Mesothelial cell of epicardium (in vitro differentiated cells): ENCODE measurements around the gene GOLGB1. TPM values are rescaled to one million over a fixed set of nuclear protein-coding genes. Genes with fewer than 3 reads are reported as not detected.

Source experiments
- DNase-seq, 2 experiments: peaks; one replicate each; pipeline ENCODE4 v3.0.0; 2021; ENCODE audit warnings: low spot score in 2 of 2; ENCODE audit not compliant: unreplicated experiment in 2 of 2
- H3K27ac Mint-ChIP-seq: 2 replicates; pipeline ENCODE4 v1.8.0; 2021; ENCODE audit warnings: mixed read lengths
- H3K27me3 Mint-ChIP-seq: 2 replicates; pipeline ENCODE4 v1.8.0; 2021; ENCODE audit warnings: low read depth, mixed read lengths
- H3K36me3 Mint-ChIP-seq: 2 replicates; pipeline ENCODE4 v1.8.0; 2021; ENCODE audit warnings: mixed read lengths
- H3K4me1 Mint-ChIP-seq: 2 replicates; pipeline ENCODE4 v1.8.0; 2021; ENCODE audit warnings: mixed read lengths
- H3K4me3 Mint-ChIP-seq: 2 replicates; pipeline ENCODE4 v1.8.0; 2021; ENCODE audit warnings: mild to moderate bottlenecking, moderate library complexity, mixed read lengths
- H3K9me3 Mint-ChIP-seq: 2 replicates; pipeline ENCODE4 v1.8.0; 2021; ENCODE audit warnings: mixed read lengths
- total RNA-seq: library from RNA; stranded (reverse); gene quantifications from 3 replicates; pipeline ENCODE4 v1.2.1, GENCODE V29; 2021
- TF ChIP-seq, protein P1 (sequence below): fragments of 200-600 bp; sonication (generic); IDR thresholded peaks from one replicate; pipeline ENCODE4 v1.5.0; 2021; ENCODE audit warnings: antibody characterized with exemption; ENCODE audit not compliant: unreplicated experiment

Gene GOLGB1
- total RNA-seq, 1 donor from 2014 or later, result 79.4 TPM

DNA sequence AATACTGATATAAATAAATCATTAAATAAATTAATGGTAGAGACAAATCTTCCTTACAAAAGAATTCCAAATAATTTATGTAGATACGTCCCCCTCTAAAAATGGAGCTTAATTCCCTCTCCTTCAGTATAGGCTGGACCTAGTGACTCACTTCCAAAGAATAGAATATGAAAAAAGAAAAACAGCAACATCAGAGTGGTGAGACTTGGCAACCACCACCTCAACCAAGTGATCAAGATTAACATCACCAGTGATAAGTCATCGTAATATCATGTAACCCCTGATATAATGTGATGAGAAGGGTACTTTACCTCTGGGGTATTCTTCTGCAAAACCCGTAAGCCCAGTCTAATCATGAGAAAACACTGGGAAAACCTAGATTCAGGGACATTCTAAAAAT is 13.4 kb downstream of the GOLGB1 start:
- Mint-ChIP-seq H3K9me3 (no peaks in the 10 kb centered on the region), H3K4me3 (no peak overlapping the region), H3K36me3 (peaks cover 7% of the 10 kb centered on the region), H3K4me1 (peaks cover 17% of the 10 kb centered on the region), H3K27ac (peak overlapping the region; percentile 60), H3K27me3 (no peaks in the 10 kb centered on the region)
- DNase-seq, result no peak
- TF ChIP-seq, protein P1, sequence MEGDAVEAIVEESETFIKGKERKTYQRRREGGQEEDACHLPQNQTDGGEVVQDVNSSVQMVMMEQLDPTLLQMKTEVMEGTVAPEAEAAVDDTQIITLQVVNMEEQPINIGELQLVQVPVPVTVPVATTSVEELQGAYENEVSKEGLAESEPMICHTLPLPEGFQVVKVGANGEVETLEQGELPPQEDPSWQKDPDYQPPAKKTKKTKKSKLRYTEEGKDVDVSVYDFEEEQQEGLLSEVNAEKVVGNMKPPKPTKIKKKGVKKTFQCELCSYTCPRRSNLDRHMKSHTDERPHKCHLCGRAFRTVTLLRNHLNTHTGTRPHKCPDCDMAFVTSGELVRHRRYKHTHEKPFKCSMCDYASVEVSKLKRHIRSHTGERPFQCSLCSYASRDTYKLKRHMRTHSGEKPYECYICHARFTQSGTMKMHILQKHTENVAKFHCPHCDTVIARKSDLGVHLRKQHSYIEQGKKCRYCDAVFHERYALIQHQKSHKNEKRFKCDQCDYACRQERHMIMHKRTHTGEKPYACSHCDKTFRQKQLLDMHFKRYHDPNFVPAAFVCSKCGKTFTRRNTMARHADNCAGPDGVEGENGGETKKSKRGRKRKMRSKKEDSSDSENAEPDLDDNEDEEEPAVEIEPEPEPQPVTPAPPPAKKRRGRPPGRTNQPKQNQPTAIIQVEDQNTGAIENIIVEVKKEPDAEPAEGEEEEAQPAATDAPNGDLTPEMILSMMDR, result no peak

DNA sequence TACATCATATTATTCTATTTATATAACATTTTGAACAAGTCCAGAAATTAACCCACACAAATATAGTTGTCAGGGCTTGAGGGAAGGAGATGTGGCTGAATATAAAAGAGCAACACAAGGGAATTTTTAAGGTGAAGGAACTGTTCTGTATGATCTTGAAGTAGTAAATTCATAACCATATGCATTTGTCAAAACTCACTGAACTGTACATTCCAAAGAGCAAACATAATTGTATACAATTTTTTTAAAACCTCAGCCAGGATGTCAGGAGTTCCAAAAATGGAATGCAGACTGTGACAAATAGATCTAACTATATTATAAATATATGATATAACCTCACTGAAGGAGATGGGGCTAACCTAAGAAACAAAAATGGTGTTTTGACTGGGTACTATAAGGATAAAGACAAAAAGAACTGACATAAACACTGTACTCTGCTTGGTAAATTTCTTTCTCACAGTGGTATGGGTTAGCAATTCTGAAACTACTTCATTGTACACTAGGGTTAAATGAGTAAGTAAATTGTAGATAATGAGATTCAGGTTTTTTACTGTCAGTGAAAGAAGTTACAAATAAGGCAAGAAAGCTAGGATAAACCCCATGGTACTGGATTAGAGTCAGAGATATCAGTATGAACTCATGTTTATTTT is 14.4 kb downstream of the GOLGB1 start:
- H3K36me3 Mint-ChIP-seq, result peaks cover 7% of the 10 kb centered on the region

DNA sequence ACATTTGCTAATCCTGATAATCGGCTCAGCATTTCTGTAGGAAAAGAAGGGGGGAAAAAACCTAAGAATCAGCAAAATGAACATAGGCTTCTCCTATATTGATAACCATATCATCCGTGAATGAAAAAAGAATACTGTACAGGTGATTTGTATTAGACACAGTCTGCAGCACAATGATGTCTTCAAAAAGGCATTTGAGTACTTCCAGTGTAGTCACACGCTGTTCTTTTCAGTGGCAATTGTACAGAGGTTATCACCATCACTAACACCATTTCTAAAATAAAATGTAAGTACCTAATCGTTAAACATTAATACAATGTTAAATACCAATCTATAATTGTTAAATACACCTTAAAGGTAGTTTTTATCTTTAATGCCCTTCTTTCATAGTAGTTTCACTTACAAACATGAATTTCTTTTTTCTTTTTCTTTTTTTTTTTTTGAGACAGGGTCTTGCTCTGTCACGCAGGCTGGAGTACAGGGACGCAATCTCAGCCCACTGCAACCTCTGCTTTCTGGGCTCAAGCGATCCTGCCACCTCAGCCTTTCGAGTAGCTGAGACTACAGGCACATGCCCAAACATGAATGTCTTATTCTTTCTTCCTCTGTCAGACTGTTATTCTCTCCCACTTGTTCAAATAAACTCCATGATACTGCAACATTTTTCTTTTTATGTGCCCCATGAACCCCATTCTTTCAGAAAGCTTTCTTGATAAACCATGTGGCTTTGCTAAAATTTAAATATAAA is 18.4 kb downstream of the GOLGB1 start:
- H3K27me3 Mint-ChIP-seq, result no peaks in the 10 kb centered on the region
- H3K4me1 Mint-ChIP-seq, result peaks cover 21% of the 10 kb centered on the region
- peak overlapping the region; percentile 20 for H3K4me3 Mint-ChIP-seq
- TF ChIP-seq, protein P1, result no peak
- H3K36me3 Mint-ChIP-seq, result peaks cover 15% of the 10 kb centered on the region
- DNase-seq, result no peak
- H3K27ac Mint-ChIP-seq, result peak overlapping the region; percentile 93
- no peaks in the 10 kb centered on the region for H3K9me3 Mint-ChIP-seq

More for the DNA sequence above, 14.4 kb downstream of the GOLGB1 start:
- TF ChIP-seq, protein P1, result no peak
- no peak for DNase-seq
- Mint-ChIP-seq H3K27me3 (no peaks in the 10 kb centered on the region), H3K27ac (peak overlapping the region; percentile 34), H3K4me1 (peaks cover 21% of the 10 kb centered on the region), H3K4me3 (no peak overlapping the region), H3K9me3 (no peaks in the 10 kb centered on the region)

DNA sequence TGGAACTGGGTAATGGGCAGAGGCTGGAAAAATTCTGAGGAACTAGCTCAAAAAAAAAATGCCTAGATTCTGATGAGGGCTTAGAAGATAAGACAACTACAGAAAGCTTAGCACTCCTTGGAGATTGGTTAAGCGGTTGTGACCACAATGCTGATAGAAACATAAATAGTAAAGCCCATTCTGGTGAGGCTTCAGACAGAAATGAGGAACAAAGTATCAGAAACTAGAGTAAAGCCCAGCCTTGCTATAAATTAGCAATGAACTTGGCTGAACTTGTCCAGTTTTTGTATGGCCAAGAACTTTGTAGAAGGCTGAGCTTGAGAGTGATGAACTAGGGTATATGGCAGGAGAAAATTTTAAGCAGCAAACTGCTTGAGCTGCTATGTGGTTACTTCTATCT is 25.4 kb downstream of the GOLGB1 start:
- DNase-seq, result no peak
- Mint-ChIP-seq H3K27me3 (no peaks in the 10 kb centered on the region), H3K27ac (no peak overlapping the region), H3K4me1 (no peaks in the 10 kb centered on the region), H3K36me3 (peaks cover 61% of the 10 kb centered on the region), H3K9me3 (peaks cover 13% of the 10 kb centered on the region), H3K4me3 (no peak overlapping the region)
- TF ChIP-seq, protein P1, result no peak

DNA sequence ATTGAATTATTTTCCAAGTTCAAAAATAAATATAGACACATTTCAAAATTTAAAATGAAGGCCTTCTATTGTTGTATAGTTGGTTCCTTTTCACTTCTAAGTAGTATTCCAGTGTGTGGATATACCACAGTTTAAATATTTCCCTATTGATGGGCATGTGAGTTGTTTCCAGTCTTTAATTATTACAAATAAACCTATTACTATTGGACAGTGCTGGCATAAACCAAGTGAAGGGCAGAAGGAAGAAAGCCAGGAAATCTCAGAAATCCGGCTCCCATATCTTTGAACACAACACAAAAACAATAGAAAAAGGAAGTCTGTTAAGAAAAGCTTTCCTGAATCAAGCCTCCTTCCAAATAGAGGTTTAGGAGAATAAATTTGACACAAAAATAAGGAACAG is 26.1 kb downstream of the GOLGB1 start:
- Mint-ChIP-seq H3K9me3 (peaks cover 13% of the 10 kb centered on the region), H3K27ac (no peak overlapping the region), H3K4me3 (no peak overlapping the region), H3K36me3 (peaks cover 59% of the 10 kb centered on the region), H3K4me1 (no peaks in the 10 kb centered on the region), H3K27me3 (no peaks in the 10 kb centered on the region)
- TF ChIP-seq, protein P1, result no peak
- no peak for DNase-seq
